ENCODE measurements around the gene EPHB1.
"Not testable (repeated sequence)": the region's sequence is repeated elsewhere in the genome, so short reads cannot be mapped to it uniquely, and the experiment has no call there.

EPHB1 gene

GRCh38 chr3:135106445-135106844 lies 311.4 kb downstream of the EPHB1 start:
- no peak for TF ChIP-seq CTCF (IDR thresholded peaks at IDR 0.05)
- Histone ChIP-seq H3K27me3 (no peaks in the 10 kb centered on the region), H3K36me3 (no peaks in the 10 kb centered on the region), H3K27ac (no peak overlapping the region), H3K4me3 (ENCODE audit: low read depth in 1 of 2, low read length in 1 of 2) (no peak overlapping the region), H3K4me1 (ENCODE audit: control insufficient read depth in 1 of 2, insufficient read depth in 1 of 2, low read depth in 1 of 2, low read length in 1 of 2) (no peaks in the 10 kb centered on the region), H3K9me3 (no peaks in the 10 kb centered on the region)

- no peaks in the 10 kb centered on the region for H3K9me3 ChIP-seq
- no peaks in the 10 kb centered on the region for H3K36me3 ChIP-seq
- no peaks in the 10 kb centered on the region for H3K4me1 ChIP-seq (ENCODE audit: control insufficient read depth in 1 of 2, insufficient read depth in 1 of 2, low read depth in 1 of 2, low read length in 1 of 2)
- no peak for TF ChIP-seq CTCF (IDR thresholded peaks at IDR 0.05)
- no peak overlapping the region for H3K27ac ChIP-seq
- H3K4me3 ChIP-seq (ENCODE audit: low read depth in 1 of 2, low read length in 1 of 2) = no peak overlapping the region
- H3K27me3 ChIP-seq = no peaks in the 10 kb centered on the region
Observed at GRCh38 chr3:135107043-135107442, 312.0 kb downstream of the EPHB1 start.

GRCh38 chr3:135109681-135110080 lies 314.6 kb downstream of the EPHB1 start:
- no peaks in the 10 kb centered on the region for H3K9me3 ChIP-seq
- TF ChIP-seq CTCF (IDR thresholded peaks at IDR 0.05) = no peak

GRCh38 chr3:135114551-135114950 lies 319.5 kb downstream of the EPHB1 start:
- not testable (repeated sequence) for H3K27ac ChIP-seq; H3K36me3 ChIP-seq; H3K4me3 ChIP-seq (ENCODE audit: low read depth in 1 of 2, low read length in 1 of 2); H3K27me3 ChIP-seq; H3K4me1 ChIP-seq (ENCODE audit: control insufficient read depth in 1 of 2, insufficient read depth in 1 of 2, low read depth in 1 of 2, low read length in 1 of 2); H3K9me3 ChIP-seq

More at GRCh38 chr3:135109681-135110080, 314.6 kb downstream of the EPHB1 start:
- no peak overlapping the region for H3K4me3 ChIP-seq (ENCODE audit: low read depth in 1 of 2, low read length in 1 of 2)
- H3K4me1 ChIP-seq (ENCODE audit: control insufficient read depth in 1 of 2, insufficient read depth in 1 of 2, low read depth in 1 of 2, low read length in 1 of 2) = no peaks in the 10 kb centered on the region
- H3K27me3 ChIP-seq = no peaks in the 10 kb centered on the region
- no peak overlapping the region for H3K27ac ChIP-seq
- no peaks in the 10 kb centered on the region for H3K36me3 ChIP-seq

- Histone ChIP-seq H3K27ac (no peak overlapping the region), H3K4me3 (ENCODE audit: low read depth in 1 of 2, low read length in 1 of 2) (no peak overlapping the region), H3K36me3 (no peaks in the 10 kb centered on the region), H3K9me3 (no peaks in the 10 kb centered on the region), H3K27me3 (no peaks in the 10 kb centered on the region), H3K4me1 (ENCODE audit: control insufficient read depth in 1 of 2, insufficient read depth in 1 of 2, low read depth in 1 of 2, low read length in 1 of 2) (no peaks in the 10 kb centered on the region)
- no peak for TF ChIP-seq CTCF (IDR thresholded peaks at IDR 0.05)
Observed at GRCh38 chr3:135117977-135118376, 322.9 kb downstream of the EPHB1 start.

GRCh38 chr3:135118792-135119191 lies 323.7 kb downstream of the EPHB1 start:
- Histone ChIP-seq H3K27ac (no peak overlapping the region), H3K36me3 (no peaks in the 10 kb centered on the region), H3K4me3 (ENCODE audit: low read depth in 1 of 2, low read length in 1 of 2) (no peak overlapping the region), H3K4me1 (ENCODE audit: control insufficient read depth in 1 of 2, insufficient read depth in 1 of 2, low read depth in 1 of 2, low read length in 1 of 2) (no peaks in the 10 kb centered on the region), H3K9me3 (no peaks in the 10 kb centered on the region), H3K27me3 (no peaks in the 10 kb centered on the region)
- no peak for TF ChIP-seq CTCF (IDR thresholded peaks at IDR 0.05)

All from neutrophil (primary cell).